ENCODE data around the gene XRCC1.

Gene XRCC1

DNA sequence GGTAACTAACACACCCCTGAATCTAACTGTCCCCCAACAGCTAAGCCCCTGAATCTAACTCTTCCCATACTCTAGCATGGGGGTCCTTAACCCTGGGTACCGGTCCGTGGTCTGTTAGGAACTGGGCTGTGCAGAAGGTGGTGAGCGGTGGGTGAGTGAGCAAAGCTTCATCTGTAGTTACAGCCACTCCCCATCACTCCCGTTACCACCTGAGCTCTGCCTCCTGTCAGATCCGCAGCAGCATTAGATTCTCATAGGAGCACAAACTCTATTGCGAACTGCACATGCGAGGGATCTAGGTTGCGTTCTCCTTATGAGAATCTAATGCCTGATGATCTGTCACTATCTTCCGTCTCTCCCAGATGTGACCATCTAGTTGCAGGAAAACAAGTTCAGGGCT is 64.6 kb downstream of the XRCC1 start:
- FAIRE-seq = no peak
- no peak for DNase-seq (ENCODE audit: insufficient read length, low spot score)
- TF ChIP-seq, protein P1, sequence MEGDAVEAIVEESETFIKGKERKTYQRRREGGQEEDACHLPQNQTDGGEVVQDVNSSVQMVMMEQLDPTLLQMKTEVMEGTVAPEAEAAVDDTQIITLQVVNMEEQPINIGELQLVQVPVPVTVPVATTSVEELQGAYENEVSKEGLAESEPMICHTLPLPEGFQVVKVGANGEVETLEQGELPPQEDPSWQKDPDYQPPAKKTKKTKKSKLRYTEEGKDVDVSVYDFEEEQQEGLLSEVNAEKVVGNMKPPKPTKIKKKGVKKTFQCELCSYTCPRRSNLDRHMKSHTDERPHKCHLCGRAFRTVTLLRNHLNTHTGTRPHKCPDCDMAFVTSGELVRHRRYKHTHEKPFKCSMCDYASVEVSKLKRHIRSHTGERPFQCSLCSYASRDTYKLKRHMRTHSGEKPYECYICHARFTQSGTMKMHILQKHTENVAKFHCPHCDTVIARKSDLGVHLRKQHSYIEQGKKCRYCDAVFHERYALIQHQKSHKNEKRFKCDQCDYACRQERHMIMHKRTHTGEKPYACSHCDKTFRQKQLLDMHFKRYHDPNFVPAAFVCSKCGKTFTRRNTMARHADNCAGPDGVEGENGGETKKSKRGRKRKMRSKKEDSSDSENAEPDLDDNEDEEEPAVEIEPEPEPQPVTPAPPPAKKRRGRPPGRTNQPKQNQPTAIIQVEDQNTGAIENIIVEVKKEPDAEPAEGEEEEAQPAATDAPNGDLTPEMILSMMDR (IDR thresholded peaks at IDR 0.05; ENCODE audit: insufficient read depth, missing control alignments) = no peak

DNA sequence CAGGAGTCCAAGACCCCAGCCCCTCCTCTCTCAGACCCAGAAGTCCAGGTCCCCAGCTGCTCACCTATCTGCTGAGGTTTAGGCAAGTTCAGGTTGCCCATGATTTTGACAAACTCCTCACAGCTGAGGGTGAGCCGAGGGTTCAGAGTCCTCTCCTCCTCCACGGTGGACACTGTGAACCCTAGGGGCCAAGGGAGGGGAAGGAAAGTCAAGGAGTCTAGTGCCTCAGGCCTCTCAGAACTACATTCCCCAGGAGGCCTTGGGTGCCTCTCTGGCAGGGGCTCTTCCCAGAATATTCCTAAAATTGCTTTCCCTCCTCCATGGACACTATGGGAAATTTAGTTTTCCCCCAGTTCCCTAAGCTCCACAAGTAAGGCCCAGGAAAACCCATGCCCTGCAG is 67.4 kb downstream of the XRCC1 start:
- DNase-seq (ENCODE audit: insufficient read length, low spot score) (no peak), FAIRE-seq (no peak)

DNA sequence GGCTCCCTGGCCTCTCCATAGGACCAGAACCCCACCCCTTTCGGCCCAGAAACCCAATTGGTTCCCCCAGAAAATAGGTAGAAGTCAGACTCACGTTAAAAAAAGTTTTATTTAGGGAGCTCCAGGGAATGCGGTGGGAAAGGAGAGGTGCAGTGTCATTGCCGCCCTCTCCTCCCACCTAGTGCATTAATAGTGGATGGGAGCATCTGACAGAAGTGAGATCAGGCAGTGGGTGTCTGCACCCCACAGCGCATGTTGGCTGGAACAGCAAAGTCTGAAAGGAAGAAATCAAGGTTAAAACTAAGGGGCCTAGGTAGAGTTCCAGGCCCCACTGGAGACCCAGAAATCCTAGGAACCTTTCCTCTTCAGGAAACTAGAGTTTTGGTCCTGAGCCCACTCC is 68.7 kb downstream of the XRCC1 start:
- TF ChIP-seq, protein P1 (IDR thresholded peaks at IDR 0.05; ENCODE audit: insufficient read depth, missing control alignments) = no peak
- FAIRE-seq = no peak
- no peak for DNase-seq (ENCODE audit: insufficient read length, low spot score)

More for the DNA sequence above, 67.4 kb downstream of the XRCC1 start:
- TF ChIP-seq, protein P1 (IDR thresholded peaks at IDR 0.05; ENCODE audit: insufficient read depth, missing control alignments) = no peak

GRCh38 chr19:43505941-43506340 is 69.4 kb downstream of the XRCC1 start:
- DNase-seq (ENCODE audit: insufficient read length, low spot score) = no peak
- TF ChIP-seq, protein P1 (IDR thresholded peaks at IDR 0.05; ENCODE audit: insufficient read depth, missing control alignments) = no peak
- FAIRE-seq = no peak

- FAIRE-seq = no peak
- no peak for DNase-seq (ENCODE audit: insufficient read length, low spot score)
- TF ChIP-seq, protein P1 (IDR thresholded peaks at IDR 0.05; ENCODE audit: insufficient read depth, missing control alignments) = no peak
Measured at GRCh38 chr19:43505186-43505456, 70.2 kb downstream of the XRCC1 start.

DNA sequence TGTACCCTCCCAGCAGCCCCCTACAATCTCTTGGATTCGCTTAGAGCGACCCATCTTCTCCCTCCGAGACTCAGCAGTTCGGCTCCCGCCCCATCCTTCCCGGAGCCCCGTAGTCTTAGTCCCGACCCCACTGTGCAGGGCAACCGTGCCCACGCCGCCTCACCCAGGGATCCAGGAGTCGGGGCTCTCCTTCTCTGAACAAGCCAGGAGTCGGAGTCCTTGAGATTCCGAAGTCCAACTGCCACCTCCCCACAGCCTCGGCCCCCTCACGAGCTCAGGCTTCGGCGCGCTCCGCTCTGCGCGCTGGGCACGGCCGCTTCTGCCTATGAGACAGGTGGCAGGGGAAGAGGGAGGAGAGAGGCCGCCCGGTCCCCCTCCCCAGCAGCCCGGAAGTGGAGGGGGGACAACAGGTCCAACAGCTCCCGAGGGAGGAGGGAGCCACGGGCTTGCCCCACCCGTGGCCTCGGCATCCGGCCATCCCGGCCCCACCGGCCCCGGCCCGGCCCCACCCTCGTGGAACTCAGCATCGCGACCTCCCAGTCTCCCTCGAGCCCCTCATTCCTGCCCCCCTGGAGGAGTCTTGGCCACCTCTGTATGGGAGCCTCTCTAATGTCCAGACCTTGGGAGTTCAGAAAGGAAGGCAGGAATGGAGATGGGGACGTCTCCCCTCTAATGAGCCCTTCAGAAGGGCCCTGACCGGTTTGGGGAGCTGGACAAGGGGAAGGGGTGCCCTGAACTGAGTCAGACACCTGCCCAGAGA is 70.7 kb downstream of the XRCC1 start, which contains the start of gene PHLDB3:
PHLDB3 (minus strand) TSS at position 321 of the 760 bp plus-strand sequence. CDS start 628 bp downstream, outside the sequence.
- no peak for DNase-seq (ENCODE audit: insufficient read length, low spot score)
- no peak for FAIRE-seq
- TF ChIP-seq, protein P1 (IDR thresholded peaks at IDR 0.05; ENCODE audit: insufficient read depth, missing control alignments) = no peak

Data from D721Med (cell line).